Measurements from ENCODE around the gene ASCC3. TPM values are rescaled to one million over a fixed set of nuclear protein-coding genes. Genes with fewer than 3 reads are reported as not detected.
"Not testable (repeated sequence)": the region's sequence is repeated elsewhere in the genome, so short reads cannot be mapped to it uniquely, and the experiment has no call there.

The ASCC3 gene
- total RNA-seq, 1 donor from 2014 or later: 47.8 TPM

DNA sequence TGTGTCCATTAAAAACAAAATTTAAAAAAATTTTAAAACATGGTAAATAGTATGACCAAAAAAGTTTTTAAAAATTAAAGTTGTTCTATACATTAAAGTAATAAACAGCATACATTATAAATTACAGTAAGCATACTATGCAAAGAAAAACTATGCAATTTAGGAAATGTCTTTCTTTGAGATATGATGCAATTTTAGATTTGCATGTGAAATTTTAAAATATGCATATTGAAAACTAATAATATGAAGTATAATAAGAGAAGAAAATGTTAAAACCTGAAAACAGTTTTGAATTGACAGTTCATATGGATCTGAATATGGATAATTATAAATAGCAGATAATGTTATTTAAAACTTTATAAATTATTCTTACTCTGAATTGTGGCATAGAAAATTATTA, 43.1 kb downstream of the ASCC3 start:
- ChIA-PET CTCF (no interaction called here), POLR2A (no interaction called here)
- intact Hi-C loops (cut with micrococcal nuclease): no loop called here
- no peak for DNase-seq
- no peak overlapping the region for H3K4me3 Mint-ChIP-seq
- H3K27ac Mint-ChIP-seq: no peak overlapping the region
- peaks cover 8% of the 10 kb centered on the region for H3K9me3 Mint-ChIP-seq
- H3K27me3 Mint-ChIP-seq: no peaks in the 10 kb centered on the region
- H3K4me1 Mint-ChIP-seq: no peaks in the 10 kb centered on the region
- ATAC-seq (ENCODE audit: low read depth): no peak
- TF ChIP-seq, protein P1, sequence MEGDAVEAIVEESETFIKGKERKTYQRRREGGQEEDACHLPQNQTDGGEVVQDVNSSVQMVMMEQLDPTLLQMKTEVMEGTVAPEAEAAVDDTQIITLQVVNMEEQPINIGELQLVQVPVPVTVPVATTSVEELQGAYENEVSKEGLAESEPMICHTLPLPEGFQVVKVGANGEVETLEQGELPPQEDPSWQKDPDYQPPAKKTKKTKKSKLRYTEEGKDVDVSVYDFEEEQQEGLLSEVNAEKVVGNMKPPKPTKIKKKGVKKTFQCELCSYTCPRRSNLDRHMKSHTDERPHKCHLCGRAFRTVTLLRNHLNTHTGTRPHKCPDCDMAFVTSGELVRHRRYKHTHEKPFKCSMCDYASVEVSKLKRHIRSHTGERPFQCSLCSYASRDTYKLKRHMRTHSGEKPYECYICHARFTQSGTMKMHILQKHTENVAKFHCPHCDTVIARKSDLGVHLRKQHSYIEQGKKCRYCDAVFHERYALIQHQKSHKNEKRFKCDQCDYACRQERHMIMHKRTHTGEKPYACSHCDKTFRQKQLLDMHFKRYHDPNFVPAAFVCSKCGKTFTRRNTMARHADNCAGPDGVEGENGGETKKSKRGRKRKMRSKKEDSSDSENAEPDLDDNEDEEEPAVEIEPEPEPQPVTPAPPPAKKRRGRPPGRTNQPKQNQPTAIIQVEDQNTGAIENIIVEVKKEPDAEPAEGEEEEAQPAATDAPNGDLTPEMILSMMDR (IDR thresholded peaks at IDR 0.05): no peak
- H3K36me3 Mint-ChIP-seq (ENCODE audit: low read depth): peaks cover 21% of the 10 kb centered on the region

DNA sequence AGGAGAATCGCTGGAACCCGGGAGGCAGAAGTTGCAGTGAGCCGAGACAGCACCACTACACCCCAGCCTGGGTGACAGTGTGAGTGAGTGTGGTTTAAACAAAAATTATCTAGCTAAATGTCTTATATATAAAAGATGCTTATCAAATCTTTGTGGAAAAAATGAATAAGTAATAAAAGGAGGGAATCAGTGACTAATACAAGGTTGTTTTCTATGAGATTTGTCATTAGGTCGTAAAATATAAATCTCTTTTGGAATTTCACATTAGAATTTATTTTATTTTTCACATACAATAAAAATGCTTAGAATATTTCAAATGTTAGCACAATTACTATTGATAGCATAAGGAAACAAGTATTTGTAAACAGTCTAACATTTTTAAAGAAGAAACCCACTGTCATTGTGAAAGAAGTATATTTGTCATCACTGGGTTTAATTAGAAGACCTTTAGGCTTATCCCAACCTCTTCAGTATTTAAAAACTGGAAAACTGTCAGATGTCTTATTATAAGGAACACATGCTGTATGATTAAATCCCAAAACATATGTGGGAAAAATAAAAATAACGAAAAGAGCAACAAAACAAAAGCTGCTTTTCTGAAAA, 47.1 kb downstream of the ASCC3 start:
- Mint-ChIP-seq H3K9me3 (peaks cover 8% of the 10 kb centered on the region), H3K27ac (no peak overlapping the region), H3K4me1 (no peaks in the 10 kb centered on the region), H3K4me3 (no peak overlapping the region), H3K27me3 (no peaks in the 10 kb centered on the region), H3K36me3 (ENCODE audit: low read depth) (peaks cover 22% of the 10 kb centered on the region)
- no peak for DNase-seq
- ChIA-PET POLR2A (no interaction called here), CTCF (no interaction called here)
- TF ChIP-seq, protein P1 (IDR thresholded peaks at IDR 0.05): no peak
- ATAC-seq (ENCODE audit: low read depth): no peak
- intact Hi-C loops (cut with micrococcal nuclease): no loop called here

DNA sequence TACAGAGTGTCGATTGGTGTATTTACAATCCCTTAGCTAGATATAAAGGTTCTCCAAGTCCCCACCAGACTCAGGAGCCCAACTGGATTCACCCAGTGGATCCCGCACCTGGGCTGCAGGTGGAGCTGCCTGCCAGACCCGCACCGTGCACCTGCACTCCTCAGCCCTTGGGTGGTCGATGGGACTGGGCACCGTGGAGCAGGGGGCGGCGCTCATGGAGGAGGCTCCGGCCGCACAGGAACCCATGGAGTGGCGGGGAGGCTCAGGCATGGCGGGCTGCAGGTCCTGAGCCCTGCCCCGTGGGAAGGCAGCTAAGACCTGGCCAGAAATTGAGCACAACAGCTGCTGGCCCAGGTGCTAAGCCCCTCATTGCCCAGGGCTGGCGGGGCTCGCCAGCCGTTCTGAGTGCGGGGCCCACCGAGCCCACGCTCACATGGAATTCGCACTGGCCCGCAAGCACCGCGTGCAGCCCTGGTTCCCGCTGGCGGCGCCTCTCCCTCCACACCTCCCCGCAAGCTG, 52.0 kb downstream of the ASCC3 start:
- DNase-seq; CTCF ChIA-PET; H3K4me3 Mint-ChIP-seq; H3K27me3 Mint-ChIP-seq; POLR2A ChIA-PET; H3K27ac Mint-ChIP-seq; ATAC-seq (ENCODE audit: low read depth); H3K4me1 Mint-ChIP-seq; intact Hi-C loops (cut with micrococcal nuclease); H3K9me3 Mint-ChIP-seq: not testable (repeated sequence)
- peaks cover 13% of the 10 kb centered on the region for H3K36me3 Mint-ChIP-seq (ENCODE audit: low read depth)

DNA sequence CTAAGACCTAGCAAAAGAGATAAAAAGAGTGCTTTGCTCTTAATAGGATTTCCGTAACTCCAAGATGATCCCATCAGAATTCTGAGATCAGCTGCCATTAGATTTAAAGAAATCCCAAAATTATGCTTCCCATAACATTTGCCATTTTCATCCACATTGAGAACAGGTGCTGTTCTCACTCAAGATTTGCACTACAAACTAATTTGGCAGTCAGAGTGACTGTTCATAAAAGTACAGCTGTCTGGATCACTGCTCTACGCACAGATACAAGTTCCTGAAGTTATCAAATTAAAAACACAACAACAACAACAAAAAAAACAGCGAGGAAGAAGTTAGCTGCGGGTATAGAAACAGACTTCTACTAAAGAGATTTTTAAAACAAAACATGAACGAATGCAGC, 58.1 kb downstream of the ASCC3 start:
- ChIA-PET CTCF (no interaction called here), POLR2A (no interaction called here)
- H3K27me3 Mint-ChIP-seq: no peaks in the 10 kb centered on the region
- DNase-seq: no peak
- ATAC-seq (ENCODE audit: low read depth): no peak
- peaks cover 18% of the 10 kb centered on the region for H3K36me3 Mint-ChIP-seq (ENCODE audit: low read depth)
- H3K4me3 Mint-ChIP-seq: no peak overlapping the region
- H3K27ac Mint-ChIP-seq: no peak overlapping the region
- intact Hi-C loops (cut with micrococcal nuclease): no loop called here
- TF ChIP-seq, protein P1 (IDR thresholded peaks at IDR 0.05): no peak
- H3K9me3 Mint-ChIP-seq: peaks cover 2% of the 10 kb centered on the region
- H3K4me1 Mint-ChIP-seq: peaks cover 3% of the 10 kb centered on the region

DNA sequence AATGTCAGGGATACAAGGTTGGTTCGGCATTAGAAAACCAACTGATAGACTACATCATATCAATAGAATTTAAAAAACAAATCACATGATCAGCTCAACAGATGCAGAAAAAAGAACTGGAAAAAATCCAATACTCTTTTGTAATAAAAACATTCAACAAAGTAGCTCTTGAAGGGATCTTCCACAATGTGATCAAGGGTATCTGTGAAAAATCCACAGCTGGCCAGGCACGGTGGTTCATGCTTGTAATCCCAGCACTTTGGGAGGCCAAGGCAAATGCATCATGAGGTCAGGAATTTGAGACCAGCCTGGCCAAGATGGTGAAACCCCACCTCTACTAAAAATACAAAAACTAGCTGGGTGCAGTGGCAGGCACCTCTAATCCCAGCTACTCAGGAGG, 63.1 kb downstream of the ASCC3 start:
- ChIA-PET POLR2A (no interaction called here), CTCF (no interaction called here)
- Mint-ChIP-seq H3K27me3 (no peaks in the 10 kb centered on the region), H3K36me3 (ENCODE audit: low read depth) (peaks cover 36% of the 10 kb centered on the region), H3K4me3 (no peak overlapping the region), H3K4me1 (peaks cover 13% of the 10 kb centered on the region), H3K27ac (no peak overlapping the region), H3K9me3 (peaks cover 5% of the 10 kb centered on the region)
- DNase-seq: no peak
- no peak for ATAC-seq (ENCODE audit: low read depth)
- TF ChIP-seq, protein P1 (IDR thresholded peaks at IDR 0.05): no peak
- intact Hi-C loops (cut with micrococcal nuclease): no loop called here

DNA sequence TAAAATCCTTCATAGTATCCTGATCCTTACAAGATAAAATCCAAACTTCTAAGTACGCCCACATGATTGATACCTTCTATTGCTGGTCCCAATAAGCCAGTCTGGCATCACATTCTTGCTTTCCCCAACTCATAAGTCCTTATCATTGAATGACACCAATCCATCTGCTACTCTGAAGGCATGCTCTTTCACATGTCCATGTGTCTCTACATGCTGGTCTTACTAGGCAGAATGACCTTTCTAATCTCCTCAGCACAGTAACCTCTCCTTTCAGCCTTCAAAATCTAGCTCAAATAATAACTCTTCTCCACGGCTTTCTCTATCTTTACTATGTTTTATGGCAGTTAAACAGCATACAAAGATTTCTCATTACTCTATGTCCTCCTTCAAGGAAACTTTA, 71.1 kb downstream of the ASCC3 start:
- intact Hi-C loops (cut with micrococcal nuclease): no loop called here
- peaks cover 19% of the 10 kb centered on the region for H3K36me3 Mint-ChIP-seq (ENCODE audit: low read depth)
- DNase-seq (no peak), ATAC-seq (ENCODE audit: low read depth) (no peak)
- ChIA-PET CTCF (no interaction called here), POLR2A (no interaction called here)
- no peak overlapping the region for H3K27ac Mint-ChIP-seq
- no peaks in the 10 kb centered on the region for H3K27me3 Mint-ChIP-seq
- H3K9me3 Mint-ChIP-seq: no peaks in the 10 kb centered on the region
- TF ChIP-seq, protein P1 (IDR thresholded peaks at IDR 0.05): no peak
- H3K4me3 Mint-ChIP-seq: no peak overlapping the region
- H3K4me1 Mint-ChIP-seq: peaks cover 16% of the 10 kb centered on the region
